Measurements from ENCODE around the gene CFAP157. TPM values are rescaled to one million over a fixed set of nuclear protein-coding genes. Genes with fewer than 3 reads are reported as not detected.

Gene CFAP157
- polyA plus RNA-seq, 1 experiment: not detected

GRCh38 chr9:127705577-127706379 lies 1.0 kb upstream of the CFAP157 start:
- CTCF ChIA-PET: interaction anchor here (1.2 to 1.8 kb wide), 3 partner anchors 10 to 116 kb away, joined by 4 to 10 read pairs (median 4); partner anchors contain the start of genes PTRH1, TOR2A and TTC16
- Histone ChIP-seq H3K27me3 (ENCODE audit: control insufficient read depth, insufficient read depth, low read length) (no peaks in the 10 kb centered on the region), H3K36me3 (ENCODE audit: control insufficient read depth, insufficient read depth, low read length) (no peaks in the 10 kb centered on the region), H3K4me3 (ENCODE audit: low read depth, low read length) (no peak overlapping the region)
- POLR2A ChIA-PET: no interaction called here
- DNase-seq (ENCODE audit: low read depth): no peak
- no peak for TF ChIP-seq CTCF (IDR thresholded peaks at IDR 0.05; ENCODE audit: insufficient read depth, low read depth, low read length)

DNA sequence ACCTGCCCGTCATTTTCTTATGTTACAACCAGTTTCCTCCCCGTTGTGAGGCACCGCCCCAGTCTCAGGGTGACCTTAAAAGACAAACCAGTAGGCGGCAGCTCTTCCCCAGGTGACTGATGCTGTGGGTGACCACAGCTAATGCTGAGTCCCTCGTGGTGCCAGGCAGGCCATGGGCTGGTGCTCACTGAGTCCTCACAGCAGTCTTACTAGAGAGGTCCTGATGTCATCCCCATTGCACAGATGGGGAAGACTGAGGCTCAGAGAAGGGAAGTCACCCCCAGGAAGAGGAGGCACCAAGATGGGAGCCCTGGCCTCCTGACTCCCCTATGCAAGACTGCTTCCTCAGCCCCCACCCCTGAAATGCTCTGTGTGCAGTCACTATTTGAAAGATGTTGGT lies 978 bp downstream of the CFAP157 start:
- ChIA-PET CTCF (no interaction called here), POLR2A (no interaction called here)
- DNase-seq (ENCODE audit: low read depth): no peak
- no peak for TF ChIP-seq CTCF (IDR thresholded peaks at IDR 0.05; ENCODE audit: insufficient read depth, low read depth, low read length)
- Histone ChIP-seq H3K27me3 (ENCODE audit: control insufficient read depth, insufficient read depth, low read length) (no peaks in the 10 kb centered on the region), H3K4me3 (ENCODE audit: low read depth, low read length) (no peak overlapping the region), H3K36me3 (ENCODE audit: control insufficient read depth, insufficient read depth, low read length) (no peaks in the 10 kb centered on the region)

- Histone ChIP-seq H3K36me3 (ENCODE audit: control insufficient read depth, insufficient read depth, low read length) (no peaks in the 10 kb centered on the region), H3K27me3 (ENCODE audit: control insufficient read depth, insufficient read depth, low read length) (no peaks in the 10 kb centered on the region), H3K4me3 (ENCODE audit: low read depth, low read length) (no peak overlapping the region)
- DNase-seq (ENCODE audit: low read depth): no peak
- ChIA-PET CTCF (interaction anchor here (1.2 kb wide), 1 partner anchor 26 kb away, joined by 4 read pairs; the partner anchor contains the start of gene TOR2A), POLR2A (interaction anchor here (0.5 kb wide), 1 partner anchor 44 kb away, joined by 4 read pairs; no protein-coding TSS in a partner anchor)
- no peak for TF ChIP-seq CTCF (IDR thresholded peaks at IDR 0.05; ENCODE audit: insufficient read depth, low read depth, low read length)
Measured at GRCh38 chr9:127708952-127709587, 2.3 kb downstream of the CFAP157 start.

GRCh38 chr9:127710204-127710783 lies 3.5 kb downstream of the CFAP157 start:
- POLR2A ChIA-PET: no interaction called here

More at GRCh38 chr9:127710204-127710783, 3.5 kb downstream of the CFAP157 start:
- no peaks in the 10 kb centered on the region for H3K27me3 ChIP-seq (ENCODE audit: control insufficient read depth, insufficient read depth, low read length)
- H3K4me3 ChIP-seq (ENCODE audit: low read depth, low read length): no peak overlapping the region
- no peak for DNase-seq (ENCODE audit: low read depth)
- TF ChIP-seq CTCF (IDR thresholded peaks at IDR 0.05; ENCODE audit: insufficient read depth, low read depth, low read length): no peak
- no peaks in the 10 kb centered on the region for H3K36me3 ChIP-seq (ENCODE audit: control insufficient read depth, insufficient read depth, low read length)
- CTCF ChIA-PET: interaction anchor here (1.2 kb wide), 1 partner anchor 25 kb away, joined by 4 read pairs; the partner anchor contains the start of gene TOR2A
